Ishikawa (cell line): ENCODE data around the gene HSPA4L.

Experiments used
- CEBPB ChIP-seq: IDR thresholded peaks from 2 replicates; pipeline ENCODE4 v1.6.1; 2012
- CREB1 ChIP-seq: IDR thresholded peaks from 2 replicates; pipeline ENCODE4 v1.6.1; 2012; ENCODE audit warnings: low read depth
- EGR1 ChIP-seq: IDR thresholded peaks from 2 replicates; pipeline ENCODE4 v1.6.1; 2012
- EP300 ChIP-seq: IDR thresholded peaks from 2 replicates; pipeline ENCODE4 v1.6.1; 2012; ENCODE audit warnings: borderline replicate concordance
- FOXM1 ChIP-seq: IDR thresholded peaks from 2 replicates; pipeline ENCODE4 v1.6.1; 2012; ENCODE audit warnings: low read depth, borderline replicate concordance
- MAX ChIP-seq: IDR thresholded peaks from 2 replicates; pipeline ENCODE4 v1.6.1; 2012
- NFIC ChIP-seq: IDR thresholded peaks from 2 replicates; pipeline ENCODE4 v1.6.1; 2012
- RAD21 ChIP-seq: IDR thresholded peaks from 2 replicates; pipeline ENCODE4 v1.6.1; 2012; ENCODE audit warnings: low read depth
- TAF1 ChIP-seq: IDR thresholded peaks from 2 replicates; pipeline ENCODE4 v1.6.1; 2012; ENCODE audit warnings: low read depth, mild to moderate bottlenecking
- TCF12 ChIP-seq: IDR thresholded peaks from 2 replicates; pipeline ENCODE4 v1.6.1; 2012; ENCODE audit warnings: low read depth
- TEAD4 ChIP-seq: IDR thresholded peaks from 2 replicates; pipeline ENCODE4 v1.6.1; 2012
- USF1 ChIP-seq: IDR thresholded peaks from 2 replicates; pipeline ENCODE4 v1.6.1; 2012
- YY1 ChIP-seq: IDR thresholded peaks from 2 replicates; pipeline ENCODE4 v1.6.1; 2012; ENCODE audit warnings: low read depth
- ZBTB7A ChIP-seq: IDR thresholded peaks from 2 replicates; pipeline ENCODE4 v1.6.1; 2012; ENCODE audit warnings: low read depth
- TF ChIP-seq, protein P1 (sequence below): IDR thresholded peaks from 2 replicates; pipeline ENCODE4 v1.6.1; 2012; ENCODE audit warnings: low read depth, mild to moderate bottlenecking

The HSPA4L gene

DNA sequence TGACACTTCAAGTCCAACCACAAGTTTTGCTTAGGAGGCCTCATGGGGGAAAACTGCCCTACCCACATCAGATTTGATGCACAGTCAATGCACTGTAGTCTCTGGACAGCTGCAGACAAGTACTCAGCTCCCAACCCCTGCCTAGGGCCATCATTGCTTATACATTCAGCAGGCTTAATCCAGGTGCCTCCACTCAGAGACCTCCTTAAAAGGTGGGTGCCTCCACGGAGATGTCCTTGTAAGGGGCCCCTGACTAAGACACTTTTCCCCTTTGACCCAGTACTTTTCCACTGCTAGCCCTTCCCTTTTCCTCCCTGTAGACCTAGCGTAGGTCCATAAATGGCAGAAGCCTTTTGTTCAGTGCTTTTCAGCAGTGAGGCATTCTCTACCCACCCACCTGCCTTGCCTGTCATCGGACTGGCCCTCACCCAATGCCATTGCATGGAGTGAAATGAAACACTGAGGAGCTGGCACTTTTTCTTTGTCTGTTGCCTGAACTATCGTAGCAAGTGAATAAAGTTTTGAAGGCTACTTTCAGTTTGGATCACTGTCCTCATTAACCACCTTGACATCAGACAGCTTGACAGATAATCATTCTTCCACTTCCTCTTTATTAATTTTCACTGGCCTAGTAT, 74.8 kb downstream of the HSPA4L start:
- no peak for TF ChIP-seq MAX
- no peak for TF ChIP-seq NFIC
- no peak for TF ChIP-seq RAD21
- TF ChIP-seq EGR1 = no peak
- no peak for TF ChIP-seq CEBPB
- no peak for TF ChIP-seq TCF12
- TF ChIP-seq FOXM1 = no peak
- TF ChIP-seq YY1 = no peak
- no peak for TF ChIP-seq USF1
- no peak for TF ChIP-seq ZBTB7A
- no peak for TF ChIP-seq CREB1
- no peak for TF ChIP-seq EP300

DNA sequence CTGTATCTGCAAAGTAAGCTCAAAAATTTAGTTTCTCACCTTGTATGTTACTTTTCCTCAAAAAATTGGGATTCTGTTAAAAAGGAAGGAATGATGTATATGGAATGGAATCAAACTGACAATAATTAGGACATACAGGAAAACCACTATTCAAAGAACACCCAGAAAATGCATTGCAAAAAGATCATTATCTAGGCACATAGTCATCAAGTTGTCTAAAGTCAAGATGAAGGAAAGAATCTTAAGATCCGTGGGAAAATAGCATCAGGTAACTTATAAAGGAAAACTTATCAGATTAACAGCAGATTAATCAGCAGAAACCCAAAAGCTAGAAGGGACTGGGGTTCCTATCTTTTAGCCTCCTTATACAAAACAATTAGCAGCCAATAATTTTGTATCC, 75.5 kb downstream of the HSPA4L start:
- TF ChIP-seq USF1 (no peak), TCF12 (no peak), YY1 (no peak), EGR1 (no peak), ZBTB7A (no peak)

GRCh38 chr4:127868196-127868595, 86.1 kb downstream of the HSPA4L start:
- no peak for TF ChIP-seq CEBPB
- TF ChIP-seq TEAD4 = no peak
- TF ChIP-seq NFIC = no peak
- TF ChIP-seq EGR1 = no peak

GRCh38 chr4:127870281-127870680, 88.2 kb downstream of the HSPA4L start:
- TF ChIP-seq TCF12 = no peak
- no peak for TF ChIP-seq NFIC
- no peak for TF ChIP-seq MAX
- TF ChIP-seq TAF1 = no peak
- no peak for TF ChIP-seq USF1
- TF ChIP-seq CEBPB = no peak
- no peak for TF ChIP-seq TEAD4
- no peak for TF ChIP-seq FOXM1
- no peak for TF ChIP-seq YY1
- TF ChIP-seq RAD21 = no peak
- no peak for TF ChIP-seq ZBTB7A

DNA sequence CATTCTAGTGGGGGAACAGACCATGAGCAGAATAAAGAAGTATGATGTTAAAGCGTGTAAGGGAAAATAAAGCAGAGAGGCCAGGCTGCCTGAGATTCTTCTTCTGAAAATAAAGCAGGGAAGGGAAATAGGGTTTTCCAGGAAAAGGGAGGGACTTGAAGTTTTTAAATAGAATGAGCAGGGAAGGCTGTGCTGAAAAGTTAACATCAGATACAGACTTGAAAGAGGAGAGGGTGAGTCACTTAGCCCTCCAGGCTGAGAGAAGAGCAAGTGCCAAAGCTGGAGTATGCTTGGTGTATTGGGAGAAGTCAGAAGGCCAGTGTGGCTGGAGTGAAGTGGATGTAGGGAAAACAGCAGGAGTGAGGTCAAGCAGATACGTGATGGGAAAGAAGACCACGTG, 88.6 kb downstream of the HSPA4L start:
- 0 out of 2 replicates have a peak, but pooled peaks have one; percentile 5 for TF ChIP-seq RAD21
- no peak for TF ChIP-seq MAX

- TF ChIP-seq USF1 (no peak), YY1 (no peak), EGR1 (no peak), EP300 (no peak), RAD21 (no peak), CREB1 (no peak), CEBPB (no peak), TCF12 (no peak), NFIC (no peak), ZBTB7A (no peak), TEAD4 (no peak), TAF1 (no peak)
- TF ChIP-seq, protein P1, sequence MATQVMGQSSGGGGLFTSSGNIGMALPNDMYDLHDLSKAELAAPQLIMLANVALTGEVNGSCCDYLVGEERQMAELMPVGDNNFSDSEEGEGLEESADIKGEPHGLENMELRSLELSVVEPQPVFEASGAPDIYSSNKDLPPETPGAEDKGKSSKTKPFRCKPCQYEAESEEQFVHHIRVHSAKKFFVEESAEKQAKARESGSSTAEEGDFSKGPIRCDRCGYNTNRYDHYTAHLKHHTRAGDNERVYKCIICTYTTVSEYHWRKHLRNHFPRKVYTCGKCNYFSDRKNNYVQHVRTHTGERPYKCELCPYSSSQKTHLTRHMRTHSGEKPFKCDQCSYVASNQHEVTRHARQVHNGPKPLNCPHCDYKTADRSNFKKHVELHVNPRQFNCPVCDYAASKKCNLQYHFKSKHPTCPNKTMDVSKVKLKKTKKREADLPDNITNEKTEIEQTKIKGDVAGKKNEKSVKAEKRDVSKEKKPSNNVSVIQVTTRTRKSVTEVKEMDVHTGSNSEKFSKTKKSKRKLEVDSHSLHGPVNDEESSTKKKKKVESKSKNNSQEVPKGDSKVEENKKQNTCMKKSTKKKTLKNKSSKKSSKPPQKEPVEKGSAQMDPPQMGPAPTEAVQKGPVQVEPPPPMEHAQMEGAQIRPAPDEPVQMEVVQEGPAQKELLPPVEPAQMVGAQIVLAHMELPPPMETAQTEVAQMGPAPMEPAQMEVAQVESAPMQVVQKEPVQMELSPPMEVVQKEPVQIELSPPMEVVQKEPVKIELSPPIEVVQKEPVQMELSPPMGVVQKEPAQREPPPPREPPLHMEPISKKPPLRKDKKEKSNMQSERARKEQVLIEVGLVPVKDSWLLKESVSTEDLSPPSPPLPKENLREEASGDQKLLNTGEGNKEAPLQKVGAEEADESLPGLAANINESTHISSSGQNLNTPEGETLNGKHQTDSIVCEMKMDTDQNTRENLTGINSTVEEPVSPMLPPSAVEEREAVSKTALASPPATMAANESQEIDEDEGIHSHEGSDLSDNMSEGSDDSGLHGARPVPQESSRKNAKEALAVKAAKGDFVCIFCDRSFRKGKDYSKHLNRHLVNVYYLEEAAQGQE = no peak
Measured at GRCh38 chr4:127875791-127876190, 93.7 kb downstream of the HSPA4L start.

DNA sequence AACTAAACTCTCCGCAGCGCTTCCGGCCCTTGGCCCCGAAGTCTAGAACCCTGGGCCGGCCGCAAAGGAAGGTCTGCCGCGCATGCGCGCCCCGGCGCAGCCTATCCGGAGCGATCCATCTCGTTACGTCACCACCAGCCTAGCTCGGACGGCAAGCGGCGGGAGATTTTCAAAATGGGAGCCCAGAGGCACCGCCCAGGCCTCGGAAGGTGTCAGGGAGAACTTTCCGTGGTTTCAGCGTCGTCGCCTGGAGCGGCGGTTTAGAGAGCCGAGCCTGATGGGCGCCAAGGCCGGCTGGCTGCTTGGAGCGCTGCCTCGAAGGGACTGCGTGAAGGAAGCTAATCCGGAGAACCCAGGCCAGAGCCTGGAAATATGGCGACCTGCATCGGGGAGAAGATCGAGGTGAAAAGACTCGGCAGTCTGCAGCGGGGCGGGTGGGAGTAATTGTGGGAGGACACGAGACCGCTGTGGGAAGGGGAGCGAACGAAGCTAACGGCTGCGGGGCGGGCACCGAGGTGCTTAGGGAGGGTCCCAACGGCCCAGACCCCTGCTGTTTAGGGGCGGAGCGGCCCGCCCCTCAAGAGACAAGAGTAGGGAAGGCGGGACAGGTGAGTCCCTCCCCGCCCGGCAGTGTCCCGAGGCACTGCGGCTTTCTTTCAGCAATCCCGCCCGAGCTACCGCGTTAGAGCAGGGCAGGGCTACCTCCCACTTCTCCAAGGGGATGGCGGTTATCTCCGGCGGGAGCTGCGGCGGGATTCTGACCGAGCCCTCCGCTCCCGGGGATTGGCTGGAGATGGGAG, 98.8 kb downstream of the HSPA4L start, which contains the start of gene PLK4:
TSS of gene PLK4 (plus strand) at position 131 of the 800 bp plus-strand sequence. CDS start at position 373, 242 bp downstream.
- peak; percentile 72 for TF ChIP-seq CREB1
- no peak for TF ChIP-seq TEAD4
- peak; percentile 77 for TF ChIP-seq MAX
- TF ChIP-seq TCF12 = peak; percentile 16; the same call in 1 of the 2 replicates
- TF ChIP-seq ZBTB7A = peak; percentile 57; the same call in 1 of the 2 replicates
- peak; percentile 87 for TF ChIP-seq TAF1
- 0 out of 2 replicates have a peak, but pooled peaks have one; percentile 28 for TF ChIP-seq CEBPB
- TF ChIP-seq RAD21 = no peak
- peak; percentile 86 for TF ChIP-seq YY1
- no peak for TF ChIP-seq USF1
- TF ChIP-seq, protein P1 = no peak
- peak; percentile 58; the same call in 1 of the 2 replicates for TF ChIP-seq FOXM1
- TF ChIP-seq EGR1 = no peak
- peak; percentile 25; the same call in 1 of the 2 replicates for TF ChIP-seq EP300
- TF ChIP-seq NFIC = no peak; the same call in 1 of the 2 replicates
